Pancreas (tissue), 10 donors: ENCODE data around the gene CCSER1. TPM values are rescaled to one million over a fixed set of nuclear protein-coding genes. Genes with fewer than 3 reads are reported as not detected.
"Not testable (repeated sequence)": the region's sequence is repeated elsewhere in the genome, so short reads cannot be mapped to it uniquely, and the experiment has no call there.

ENCODE experiments used
- ATAC-seq, 4 donors: fragments of 200-7000 bp; cut with Tn5 transposase; one replicate each; pipeline versions ENCODE4 v1.8.0 to v1.9.1; 2020; ENCODE audit warnings: mild to moderate bottlenecking in 4 of 4, moderate library complexity in 4 of 4
- DNase-seq, 6 donors: peaks; one replicate each; pipeline ENCODE4 v3.0.0-alpha.2; 2020
- FAIRE-seq: peaks from 2 replicates; lab custom pipeline; 2012; peaks lifted over from hg19 to GRCh38; lab: Jason Lieb, UNC
- H3K27ac ChIP-seq, 4 donors: fragments of 200-600 bp; sonication (generic); 1 replicate in 3 of 4; 2 replicates in 1 of 4; pipeline versions ENCODE4 v1.5.0 to v1.8.0; 2020
- H3K27me3 ChIP-seq, 4 donors: fragments of 200-600 bp; one replicate each; pipeline ENCODE4 v1.8.0; 2021
- H3K36me3 ChIP-seq, 3 donors: fragments of 200-600 bp; sonication (generic) in 1 of 3; one replicate each; pipeline versions ENCODE4 v1.5.0 to v1.8.0; 2020 to 2021
- H3K4me1 ChIP-seq, 3 donors: fragments of 200-600 bp; one replicate each; pipeline ENCODE4 v1.8.0; 2021
- H3K4me3 ChIP-seq, 4 donors: fragments of 200-600 bp; sonication (generic) in 2 of 4; one replicate each; pipeline versions ENCODE4 v1.5.0 to v1.8.0; 2020 to 2021
- H3K9me3 ChIP-seq, 4 donors: fragments of 200-600 bp; one replicate each; pipeline ENCODE4 v1.8.0; 2021
- CTCF ChIP-seq, 4 donors: fragments of 200-600 bp; sonication (generic) in 3 of 4; IDR thresholded peaks; one replicate each; pipeline versions ENCODE4 v1.5.0 to v1.8.0; 2021; ENCODE audit warnings: antibody characterized with exemption in 4 of 4
- WGBS, 2 donors: extraction: QIAGEN DNeasy Blood & Tissue Kit; methylation state at CpG; one replicate each; pipeline ENCODE4 v1.1.7; 2013; 5-methylcytosine and 5-hydroxymethylcytosine counted together
- intact Hi-C, 3 donors: fragments of 100-400 bp; cut with DNase I; formaldehyde crosslinking; loops; one replicate each; pipeline versions ENCODE4 v1.11.1 to v1.14.2; 2022
- polyA plus RNA-seq, 2 donors: library from polyadenylated mRNA; stranded (reverse); fragments of 200-250 nt; gene quantifications; one replicate each; pipeline ENCODE4 v1.2.3, GENCODE V29; 2013
- total RNA-seq, 6 donors: library from RNA; stranded (reverse); fragmentation: NEBNext Ultra II Directional in 4 of 6; extraction: Animal tissue kit (Norgen Biotek cat#: 25700) in 4 of 6; gene quantifications; one replicate each; pipeline versions ENCODE4 v1.2.1 to v1.2.4, GENCODE V29; 2021 to 2023
- donor health status: healthy with polysubstance abuse.
- donor health status: DM: no; HTN: no; CAD: no; lungs with moderate emphysema.
- donor health status: DM: no; HTN: no; CAD: no.
- donor health status: control.
- donor health status: control.
- donor health status: Bipolar disorder and iron deficiency.
- donor health status: DM: yes; HTN: yes; CAD: no.
- donor health status: DM: no; HTN: no; CAD: no.
- donor health status: DM: no; HTN: no; CAD: no.
- donor health status: DM: yes; HTN: yes; CAD: no.

CCSER1 gene
- total and polyA plus RNA-seq, 8 donors: 0.99 to 12.7 (median 5.1) TPM

DNA sequence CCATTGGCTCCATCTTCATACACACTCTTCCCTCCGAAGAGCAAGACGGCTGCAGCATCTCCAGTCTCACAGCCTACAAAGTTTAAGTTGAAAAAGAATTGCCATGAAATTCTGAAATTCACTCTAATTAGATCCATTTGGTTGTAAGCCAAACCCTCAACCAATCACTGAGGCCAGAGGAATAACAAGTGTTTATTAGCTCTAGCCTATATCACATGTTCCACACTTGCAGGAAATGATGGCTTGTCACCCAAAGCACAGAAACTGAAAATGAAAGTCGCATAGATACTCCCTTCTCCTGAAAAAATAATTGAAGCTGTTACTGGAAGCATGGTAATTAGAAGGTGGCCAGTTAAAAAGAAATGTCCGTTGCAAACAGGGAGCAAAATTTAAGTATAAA lies 1071.8 kb downstream of the CCSER1 start:
- no peak for DNase-seq
- FAIRE-seq: no peak
- intact Hi-C loops: no loop called here
- WGBS, 2 donors: 82 to 88% methylated on average over 4 of the region's 4 CpGs
- ATAC-seq: peak in 1 of 4 donors; percentile 48
- Histone ChIP-seq H3K9me3 (no peaks in the 10 kb centered on the region), H3K36me3 (no peaks in the 10 kb centered on the region), H3K4me3 (no peak overlapping the region), H3K4me1 (no peaks in the 10 kb centered on the region), H3K27ac (no peak overlapping the region), H3K27me3 (no peaks in the 10 kb centered on the region)
- no peak for TF ChIP-seq CTCF (IDR thresholded peaks at IDR 0.05)

DNA sequence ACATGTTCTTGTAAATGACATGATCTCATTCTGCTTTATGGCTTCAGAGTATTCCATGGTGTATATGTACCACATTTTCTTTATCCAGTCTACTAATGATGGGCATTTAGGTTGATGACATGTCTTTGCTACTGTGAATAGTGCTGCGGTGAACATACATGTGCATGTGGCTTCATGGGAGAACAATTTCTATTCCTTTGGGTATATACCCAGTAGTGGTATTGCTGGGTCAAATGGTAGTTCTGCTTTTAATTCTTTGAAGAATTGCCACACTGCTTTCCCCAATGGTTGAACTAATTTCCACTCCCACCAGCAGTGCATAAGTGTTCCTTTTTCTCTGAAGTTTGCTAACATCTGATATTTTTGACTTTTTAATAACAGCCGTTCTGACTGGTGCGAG lies 1080.3 kb downstream of the CCSER1 start:
- no peak for TF ChIP-seq CTCF (IDR thresholded peaks at IDR 0.05)
- Histone ChIP-seq H3K27ac (no peak overlapping the region), H3K36me3 (no peaks in the 10 kb centered on the region), H3K4me1 (no peaks in the 10 kb centered on the region), H3K4me3 (no peak overlapping the region), H3K9me3 (no peaks in the 10 kb centered on the region), H3K27me3 (no peaks in the 10 kb centered on the region)
- ATAC-seq (no peak), FAIRE-seq (no peak), DNase-seq (no peak)
- intact Hi-C loops: no loop called here
- WGBS, 2 donors: 93 to 94% methylated on average over 3 of the region's 3 CpGs

- FAIRE-seq (no peak), DNase-seq (no peak), ATAC-seq (no peak)
- Histone ChIP-seq H3K4me3 (no peak overlapping the region), H3K9me3 (no peaks in the 10 kb centered on the region), H3K27ac (no peak overlapping the region), H3K4me1 (no peaks in the 10 kb centered on the region), H3K27me3 (no peaks in the 10 kb centered on the region), H3K36me3 (no peaks in the 10 kb centered on the region)
- 48 to 49% methylated on average over 3 of the region's 3 CpGs for WGBS, 2 donors
- intact Hi-C loops: no loop called here
- TF ChIP-seq CTCF (IDR thresholded peaks at IDR 0.05): no peak
Observed at GRCh38 chr4:91212211-91212610, 1085.0 kb downstream of the CCSER1 start.

DNA sequence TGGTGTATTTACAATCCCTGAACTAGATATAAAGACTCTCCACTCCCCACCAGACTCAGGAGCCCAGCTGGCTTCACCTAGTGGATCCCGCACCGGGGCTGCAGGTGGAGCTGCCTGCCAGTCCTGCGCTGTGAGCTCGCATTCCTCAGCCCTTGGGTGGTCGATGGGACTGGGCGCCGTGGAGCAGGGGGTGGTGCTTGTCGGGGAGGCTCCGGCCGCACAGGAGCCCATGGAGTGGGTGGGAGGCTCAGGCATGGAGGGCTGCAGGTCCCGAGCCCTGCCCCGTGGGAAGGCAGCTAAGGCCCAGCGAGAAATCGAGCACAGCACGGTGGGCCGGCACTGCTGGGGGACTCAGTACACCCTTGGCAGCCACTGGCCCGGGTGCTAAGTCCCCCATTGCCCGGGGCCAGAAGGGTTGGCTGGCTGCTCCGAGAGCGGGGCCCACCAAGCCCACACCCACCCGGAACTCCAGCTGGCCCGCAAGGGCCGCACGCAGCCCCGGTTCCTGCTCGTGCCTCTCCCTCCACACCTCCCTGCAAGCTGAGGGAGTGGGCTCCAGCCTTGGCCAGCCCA lies 1090.7 kb downstream of the CCSER1 start:
- ATAC-seq, H3K27me3 ChIP-seq, H3K4me3 ChIP-seq, FAIRE-seq, H3K4me1 ChIP-seq, intact Hi-C loops, H3K9me3 ChIP-seq, H3K27ac ChIP-seq, H3K36me3 ChIP-seq: not testable (repeated sequence)
- 93 to 94% methylated on average over 19 to 26 of the region's 26 CpGs for WGBS, 2 donors
- DNase-seq: peak in 2 of 6 donors; percentile 12 to 55

- no peak for TF ChIP-seq CTCF (IDR thresholded peaks at IDR 0.05)
- Histone ChIP-seq H3K27me3 (no peaks in the 10 kb centered on the region), H3K4me1 (no peaks in the 10 kb centered on the region), H3K36me3 (no peaks in the 10 kb centered on the region), H3K27ac (no peak overlapping the region), H3K4me3 (no peak overlapping the region), H3K9me3 (no peaks in the 10 kb centered on the region)
- 74 to 75% methylated on average over 2 of the region's 2 CpGs for WGBS, 2 donors
- intact Hi-C loops: no loop called here
- FAIRE-seq (no peak), DNase-seq (no peak), ATAC-seq (no peak)
Observed at GRCh38 chr4:91220315-91220714, 1093.1 kb downstream of the CCSER1 start.
